Stimulated activated CD4-positive, alpha-beta T cell treated with anti-CD3 and anti-CD28 coated beads, Interleukin-1b, Interleukin-23, amount 100 ng/mL, for 1 hour (primary cell): Measurements from ENCODE around the gene CMC2.

Experiments used
- DNase-seq, 2 donors: peaks; one replicate each; pipeline ENCODE4 v3.0.0-alpha.2; 2020; ENCODE audit warnings: low read depth in 2 of 2

Gene CMC2

GRCh38 chr16:80974649-80975376 lies 31.9 kb downstream of the CMC2 start:
- no peak for DNase-seq

GRCh38 chr16:80973991-80974390 lies 32.7 kb downstream of the CMC2 start:
- DNase-seq = no peak

- no peak for DNase-seq
Measured at GRCh38 chr16:80972611-80973010, 34.1 kb downstream of the CMC2 start.

GRCh38 chr16:80971819-80972218 lies 34.9 kb downstream of the CMC2 start:
- no peak for DNase-seq

GRCh38 chr16:80969114-80969484 lies 37.6 kb downstream of the CMC2 start:
- DNase-seq = no peak

GRCh38 chr16:80968386-80969113 lies 38.1 kb downstream of the CMC2 start:
- no peak for DNase-seq

GRCh38 chr16:80966617-80967016 lies 40.1 kb downstream of the CMC2 start:
- no peak for DNase-seq

GRCh38 chr16:80964351-80964750 lies 42.3 kb downstream of the CMC2 start:
- DNase-seq = no peak

GRCh38 chr16:80962879-80963278 lies 43.8 kb downstream of the CMC2 start:
- no peak for DNase-seq

- DNase-seq = no peak
Measured at GRCh38 chr16:80958284-80958683, 48.4 kb downstream of the CMC2 start.

- DNase-seq = no peak
Measured at GRCh38 chr16:80954985-80955384, 51.7 kb downstream of the CMC2 start.

- no peak for DNase-seq
Measured at GRCh38 chr16:80948886-80949493, 57.7 kb downstream of the CMC2 start.

- DNase-seq = no peak
Measured at GRCh38 chr16:80947708-80948625, 58.7 kb downstream of the CMC2 start.

GRCh38 chr16:80947239-80947638 lies 59.4 kb downstream of the CMC2 start:
- DNase-seq = no peak

GRCh38 chr16:80946481-80946880 lies 60.2 kb downstream of the CMC2 start:
- DNase-seq = no peak

GRCh38 chr16:80940069-80940856 lies 66.4 kb downstream of the CMC2 start:
- DNase-seq = no peak

GRCh38 chr16:80938879-80939260 lies 67.8 kb downstream of the CMC2 start:
- DNase-seq = no peak

GRCh38 chr16:80938004-80938878 lies 68.4 kb downstream of the CMC2 start:
- no peak for DNase-seq

- DNase-seq = no peak
Measured at GRCh38 chr16:80936410-80936809, 70.3 kb downstream of the CMC2 start.

- no peak for DNase-seq
Measured at GRCh38 chr16:80935691-80936090, 71.0 kb downstream of the CMC2 start.
